Fibroblast of skin of abdomen (primary cell): ENCODE measurements around the gene RHOV.

ENCODE experiments used
- DNase-seq: peaks from one replicate; pipeline ENCODE4 v3.0.0-alpha.2; 2013

RHOV gene

GRCh38 chr15:40844696-40845030 lies 29.4 kb downstream of the RHOV start:
- DNase-seq: no peak

- no peak for DNase-seq
Measured at GRCh38 chr15:40843885-40844695, 29.9 kb downstream of the RHOV start, which contains the start of gene SPINT1. TSS of gene SPINT1 (plus strand) at chr15:40844048. CDS start at chr15:40844555, 507 bp downstream.

GRCh38 chr15:40843261-40843884 lies 30.7 kb downstream of the RHOV start:
- DNase-seq: no peak

GRCh38 chr15:40841741-40842140 lies 32.3 kb downstream of the RHOV start:
- no peak for DNase-seq

- no peak for DNase-seq
Measured at GRCh38 chr15:40838756-40839155, 35.3 kb downstream of the RHOV start.

GRCh38 chr15:40836020-40836419 lies 38.0 kb downstream of the RHOV start:
- DNase-seq: no peak

GRCh38 chr15:40832903-40833302 lies 41.1 kb downstream of the RHOV start:
- no peak for DNase-seq

- no peak for DNase-seq
Measured at GRCh38 chr15:40831861-40832260, 42.2 kb downstream of the RHOV start.

- no peak for DNase-seq
Measured at GRCh38 chr15:40830884-40831283, 43.1 kb downstream of the RHOV start.

GRCh38 chr15:40829115-40829514 lies 44.9 kb downstream of the RHOV start:
- DNase-seq: no peak

GRCh38 chr15:40828447-40829036 lies 45.5 kb downstream of the RHOV start, which contains the start of gene PPP1R14D:
TSS of gene PPP1R14D (minus strand) at chr15:40828708. CDS start at chr15:40828641, 67 bp downstream.
- no peak for DNase-seq

GRCh38 chr15:40826423-40827075 lies 47.5 kb downstream of the RHOV start:
- DNase-seq: no peak

GRCh38 chr15:40825661-40826422 lies 48.2 kb downstream of the RHOV start:
- DNase-seq: peak; percentile 30

GRCh38 chr15:40823572-40824343 lies 50.3 kb downstream of the RHOV start:
- DNase-seq: peak; percentile 16
